ENCODE data around the gene ABCA3.

Gene ABCA3

GRCh38 chr16:2329532-2329931, 11.0 kb downstream of the ABCA3 start:
- no peak overlapping the region for H3K4me3 ChIP-seq (replicated peaks; ENCODE audit: low read depth, low read length)
- no peak for TF ChIP-seq CTCF (IDR thresholded peaks at IDR 0.05; ENCODE audit: low read depth, low read length, missing control alignments)
- DNase-seq (ENCODE audit: extremely low read depth, low read depth): no peak

DNA sequence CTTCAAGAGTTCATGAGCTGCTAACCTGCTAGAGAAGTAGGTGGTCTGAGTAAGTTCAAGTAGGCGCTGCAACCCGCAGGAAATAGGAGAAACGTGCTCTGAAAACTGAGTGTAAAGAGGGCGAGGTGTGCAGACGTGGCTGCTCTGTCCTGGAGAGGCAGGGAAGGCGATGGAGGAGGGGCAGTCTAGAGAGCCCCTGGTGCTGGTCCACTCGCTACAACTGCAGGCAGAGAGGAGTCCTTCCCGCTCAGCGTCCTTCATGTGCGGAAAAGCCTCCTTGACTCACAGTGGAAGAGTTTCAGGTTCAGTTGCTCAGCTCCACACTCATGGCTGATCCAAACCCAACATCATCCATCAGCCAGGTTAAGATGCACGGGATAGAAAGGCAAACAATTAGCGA, 12.1 kb downstream of the ABCA3 start:
- no peak for TF ChIP-seq CTCF (IDR thresholded peaks at IDR 0.05; ENCODE audit: low read depth, low read length, missing control alignments)
- DNase-seq (ENCODE audit: extremely low read depth, low read depth): no peak

GRCh38 chr16:2326191-2326590, 14.3 kb downstream of the ABCA3 start:
- TF ChIP-seq CTCF (IDR thresholded peaks at IDR 0.05; ENCODE audit: low read depth, low read length, missing control alignments): no peak
- DNase-seq (ENCODE audit: extremely low read depth, low read depth): no peak
- no peak overlapping the region for H3K4me3 ChIP-seq (replicated peaks; ENCODE audit: low read depth, low read length)

More for the DNA sequence above, 12.1 kb downstream of the ABCA3 start:
- no peak overlapping the region for H3K4me3 ChIP-seq (replicated peaks; ENCODE audit: low read depth, low read length)

GRCh38 chr16:2325791-2326190, 14.7 kb downstream of the ABCA3 start:
- DNase-seq (ENCODE audit: extremely low read depth, low read depth): no peak
- no peak for TF ChIP-seq CTCF (IDR thresholded peaks at IDR 0.05; ENCODE audit: low read depth, low read length, missing control alignments)
- H3K4me3 ChIP-seq (replicated peaks; ENCODE audit: low read depth, low read length): no peak overlapping the region

DNA sequence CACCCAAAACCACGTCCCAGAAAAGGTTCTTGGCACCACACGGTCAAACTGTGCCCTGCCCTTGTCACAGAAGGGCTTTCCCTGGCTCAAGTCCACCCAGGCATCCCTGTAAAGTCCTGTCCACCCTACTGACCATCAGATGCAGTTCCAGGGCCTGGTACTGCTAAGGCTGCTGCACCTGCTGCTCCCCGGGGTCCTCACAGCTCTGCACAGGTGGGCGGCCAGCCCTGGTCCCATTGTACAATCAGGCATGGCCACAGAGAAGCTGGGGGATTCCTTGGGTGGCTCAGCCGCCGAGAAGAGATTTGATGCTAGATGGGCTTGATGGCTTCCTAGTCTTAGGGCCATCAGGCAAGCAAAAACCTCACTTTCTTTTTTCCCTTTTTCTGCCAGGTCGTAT, 15.3 kb downstream of the ABCA3 start:
- no peak overlapping the region for H3K4me3 ChIP-seq (replicated peaks; ENCODE audit: low read depth, low read length)
- DNase-seq (ENCODE audit: extremely low read depth, low read depth): no peak
- no peak for TF ChIP-seq CTCF (IDR thresholded peaks at IDR 0.05; ENCODE audit: low read depth, low read length, missing control alignments)

- no peak for DNase-seq (ENCODE audit: extremely low read depth, low read depth)
- TF ChIP-seq CTCF (IDR thresholded peaks at IDR 0.05; ENCODE audit: low read depth, low read length, missing control alignments): no peak
- no peak overlapping the region for H3K4me3 ChIP-seq (replicated peaks; ENCODE audit: low read depth, low read length)
Measured at GRCh38 chr16:2324296-2324859, 16.1 kb downstream of the ABCA3 start.

DNA sequence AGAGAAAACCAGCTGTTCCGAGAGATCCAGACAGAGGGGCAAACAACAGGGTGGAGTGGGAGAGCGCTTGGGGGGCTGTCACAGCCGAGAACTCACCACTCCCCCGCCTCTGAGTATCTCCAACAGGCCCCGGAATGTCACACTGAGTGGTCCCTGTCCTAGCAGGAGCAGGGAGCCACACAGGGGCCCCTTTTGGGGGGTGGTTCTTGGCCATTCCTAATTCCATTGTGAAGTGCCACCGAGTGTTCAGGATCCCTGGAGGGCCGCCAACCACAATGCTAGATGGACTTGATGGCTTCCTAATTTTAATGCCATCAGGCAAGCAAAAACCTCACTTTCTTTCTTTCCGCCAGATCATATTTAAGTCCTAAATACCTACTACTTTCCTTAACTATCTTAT, 16.8 kb downstream of the ABCA3 start:
- DNase-seq (ENCODE audit: extremely low read depth, low read depth): no peak
- H3K4me3 ChIP-seq (replicated peaks; ENCODE audit: low read depth, low read length): no peak overlapping the region
- TF ChIP-seq CTCF (IDR thresholded peaks at IDR 0.05; ENCODE audit: low read depth, low read length, missing control alignments): no peak

All from HFF-Myc (cell line).